Activated CD4-positive, CD25-positive, alpha-beta regulatory T cell (primary cell): Measurements from ENCODE around the gene CERS1.

ENCODE experiments used
- DNase-seq, 4 experiments: peaks; one replicate each; lab custom pipeline; 2025; lab: John Stamatoyannopoulos, UW

The CERS1 gene

DNA sequence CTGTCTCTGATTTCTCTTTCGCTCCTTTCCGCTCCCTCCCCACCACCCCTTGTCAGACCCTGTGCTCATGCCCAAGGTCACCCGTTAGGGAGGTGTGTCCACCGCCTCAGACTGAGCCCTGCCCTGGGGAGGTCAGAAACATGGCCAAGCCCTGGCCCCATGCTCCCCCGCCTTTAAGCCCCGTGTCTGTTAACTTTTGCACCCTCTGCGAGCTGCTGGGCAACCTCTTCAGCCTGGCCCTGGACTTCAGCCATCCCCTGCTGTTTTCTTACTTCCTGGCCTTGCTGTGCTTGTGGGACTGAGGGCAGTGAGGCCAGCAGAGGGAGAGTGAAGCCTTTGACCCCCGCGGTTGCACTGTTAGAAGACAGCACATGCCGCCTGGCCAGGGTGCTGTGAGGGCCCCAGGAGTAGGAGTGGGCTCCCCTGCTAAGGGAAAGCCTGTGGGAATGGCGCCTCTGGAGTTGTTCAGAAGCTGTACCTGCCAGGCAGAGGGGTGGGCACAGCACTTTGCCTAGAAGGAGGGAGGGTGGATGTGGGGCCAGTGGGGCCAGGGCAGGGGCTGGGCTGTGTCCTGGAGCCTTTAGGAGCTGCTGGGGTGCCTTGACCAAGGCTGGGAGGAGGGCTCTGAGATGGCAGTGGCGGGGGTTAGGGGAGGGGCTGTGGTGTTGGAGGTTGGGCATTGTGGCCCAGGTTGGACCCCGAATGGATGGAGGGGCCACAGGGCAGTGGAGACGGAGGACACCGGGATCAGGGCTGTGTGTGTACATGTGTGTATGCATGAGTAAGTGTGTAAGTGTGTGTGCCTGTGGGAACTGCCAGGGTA is 56.3 kb downstream of the CERS1 start:
- DNase-seq = no peak

DNA sequence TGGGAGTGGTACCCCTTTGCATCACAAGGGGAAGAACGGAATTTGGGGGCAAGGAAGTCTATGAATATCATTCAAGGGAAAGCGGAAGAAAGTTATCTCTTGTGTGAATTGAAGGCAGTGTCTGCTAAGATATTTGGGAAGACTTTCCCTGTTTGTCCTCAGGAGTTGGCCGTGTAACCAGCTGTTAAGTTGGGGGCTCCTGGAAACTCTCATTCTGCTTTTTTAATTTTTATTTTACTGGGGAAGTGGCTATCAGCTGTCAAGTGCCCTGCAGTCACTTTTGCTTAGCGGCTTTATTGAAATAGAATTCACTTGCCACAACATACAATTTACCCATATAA is 61.3 kb downstream of the CERS1 start:
- DNase-seq = no peak

DNA sequence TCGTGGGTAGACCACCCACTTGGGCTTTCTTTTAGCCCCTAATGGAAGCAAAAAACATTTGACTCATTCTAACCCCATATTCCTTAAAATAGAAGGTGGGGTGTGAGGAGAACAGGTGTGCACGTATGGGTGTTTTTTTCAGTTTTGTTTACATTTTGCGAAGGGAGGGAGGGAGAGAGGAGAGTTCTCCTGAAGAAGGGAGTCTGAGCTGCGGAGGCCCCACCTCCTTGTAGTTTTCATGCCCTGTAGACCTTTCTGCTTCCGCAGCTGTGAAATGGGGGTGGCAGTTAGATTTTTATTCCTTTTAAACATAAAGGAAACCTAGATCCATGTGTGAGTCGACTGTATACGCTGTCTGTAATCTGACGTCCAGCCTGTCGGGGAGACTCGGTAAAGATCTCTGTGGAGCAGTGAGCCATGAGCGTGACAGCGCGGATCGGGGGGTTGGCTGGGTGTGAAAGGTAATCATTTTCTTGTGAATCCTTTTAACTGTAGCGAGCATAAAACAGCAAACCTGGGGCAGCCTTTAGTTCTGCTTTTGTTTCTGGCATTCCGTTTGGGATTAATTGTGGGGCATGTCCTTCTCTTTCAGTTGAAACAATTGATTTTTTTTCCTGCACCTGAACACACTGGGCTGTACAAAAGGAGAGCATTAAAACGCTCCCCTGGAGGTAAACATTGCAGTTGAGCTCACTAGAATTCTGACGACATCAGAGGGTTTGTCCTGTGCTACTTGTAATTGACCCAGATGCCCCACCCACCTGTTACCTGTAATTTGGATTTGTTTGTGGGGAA is 61.9 kb downstream of the CERS1 start:
- DNase-seq = no peak

DNA sequence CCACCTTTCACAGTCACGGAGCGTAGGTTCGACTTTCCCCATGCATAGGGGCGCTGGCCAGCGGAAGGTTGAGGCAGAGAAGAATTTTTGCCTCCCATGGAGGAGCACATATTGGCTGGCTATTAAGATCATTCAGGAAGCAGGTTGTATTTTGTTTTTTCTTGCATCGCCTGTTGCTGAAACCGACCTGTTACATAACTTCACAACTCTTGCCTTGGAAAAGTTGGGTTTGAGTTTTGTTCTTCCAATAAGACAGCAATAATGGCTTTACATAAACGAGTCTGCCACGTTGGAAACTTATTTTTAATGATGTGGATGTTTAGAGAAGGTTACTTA is 62.8 kb downstream of the CERS1 start:
- no peak for DNase-seq

DNA sequence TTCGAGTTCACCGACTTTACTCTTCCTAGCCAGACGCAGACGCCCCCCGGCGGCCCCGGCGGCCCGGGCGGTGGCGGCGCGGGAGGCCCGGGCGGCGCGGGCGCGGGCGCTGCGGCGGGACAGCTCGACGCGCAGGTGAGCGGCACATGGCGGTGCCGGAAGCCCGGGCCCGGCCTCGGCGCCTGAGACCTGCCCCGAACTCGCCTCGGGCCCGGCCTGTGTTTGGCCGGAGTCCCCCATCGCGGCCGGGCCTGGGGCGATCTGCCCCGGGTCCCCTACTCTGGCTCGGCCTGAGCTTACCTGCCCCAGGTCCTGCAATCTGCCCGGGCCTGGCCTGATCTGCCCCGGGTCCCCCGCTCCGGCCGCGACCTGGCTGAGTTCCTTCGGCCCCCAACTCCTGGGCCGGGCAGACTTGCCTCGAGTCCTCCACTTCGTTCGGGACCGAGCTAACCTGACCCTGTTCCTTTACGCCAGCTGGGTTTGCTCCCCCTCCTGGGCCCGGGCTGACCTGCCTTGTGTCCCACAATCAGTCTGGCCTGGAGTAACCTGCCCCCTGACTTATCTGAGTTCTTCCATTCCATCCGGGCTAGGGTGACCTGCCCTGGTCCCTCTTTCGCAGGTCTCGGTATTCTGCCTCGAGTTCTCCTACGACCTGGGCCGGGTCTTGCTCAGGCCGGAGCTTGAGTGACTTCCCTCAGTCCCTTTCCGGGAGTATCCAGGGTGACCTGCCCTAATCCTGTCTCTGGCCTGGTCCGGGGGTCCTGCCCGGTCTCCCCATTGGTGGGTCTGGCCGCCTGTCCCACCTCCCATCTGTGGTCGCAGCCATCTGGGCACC is 63.4 kb downstream of the CERS1 start:
- peak in 1 of 4 experiments; percentile 46 for DNase-seq

DNA sequence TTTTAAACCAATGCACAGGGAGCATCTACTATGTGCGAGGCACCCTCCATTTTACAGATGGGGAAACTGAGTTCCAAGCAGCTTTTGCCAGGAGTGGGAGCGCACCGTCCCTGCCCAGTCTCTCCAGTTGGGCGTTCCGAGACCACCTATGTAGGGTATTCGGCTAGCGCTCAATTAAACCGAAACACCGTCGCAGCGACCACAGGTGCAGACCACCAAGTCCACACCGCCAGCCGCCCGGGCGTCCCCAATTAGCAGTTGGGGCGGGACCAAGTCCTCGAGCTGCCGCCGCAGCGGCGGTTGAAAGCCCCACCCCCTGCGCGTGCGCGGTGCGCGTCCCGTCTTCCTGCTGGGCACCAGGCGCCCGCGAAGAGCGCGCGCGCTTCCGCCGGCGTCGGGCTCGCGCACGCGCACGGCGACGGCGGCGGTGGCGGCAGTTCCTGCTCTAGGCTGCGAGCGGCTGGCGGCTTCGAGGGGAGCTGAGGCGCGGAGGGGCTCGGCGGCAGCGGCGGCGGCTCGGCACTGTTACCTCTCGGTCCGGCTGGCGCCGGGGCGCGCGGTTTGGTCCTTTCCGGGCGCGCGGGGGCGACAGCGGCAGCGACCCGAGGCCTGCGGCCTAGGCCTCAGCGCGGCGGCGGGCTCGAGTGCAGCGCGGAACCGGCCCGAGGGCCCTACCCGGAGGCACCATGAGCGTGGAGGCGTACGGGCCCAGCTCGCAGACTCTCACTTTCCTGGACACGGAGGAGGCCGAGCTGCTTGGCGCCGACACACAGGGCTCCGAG is 64.2 kb downstream of the CERS1 start, which contains the start of gene UPF1:
Gene UPF1, plus strand, starts transcription at position 436 of the 782 bp plus-strand sequence. Its CDS starts 251 bp downstream, at position 687.
- DNase-seq = peak; percentile 91 to 98 (median 94)

DNA sequence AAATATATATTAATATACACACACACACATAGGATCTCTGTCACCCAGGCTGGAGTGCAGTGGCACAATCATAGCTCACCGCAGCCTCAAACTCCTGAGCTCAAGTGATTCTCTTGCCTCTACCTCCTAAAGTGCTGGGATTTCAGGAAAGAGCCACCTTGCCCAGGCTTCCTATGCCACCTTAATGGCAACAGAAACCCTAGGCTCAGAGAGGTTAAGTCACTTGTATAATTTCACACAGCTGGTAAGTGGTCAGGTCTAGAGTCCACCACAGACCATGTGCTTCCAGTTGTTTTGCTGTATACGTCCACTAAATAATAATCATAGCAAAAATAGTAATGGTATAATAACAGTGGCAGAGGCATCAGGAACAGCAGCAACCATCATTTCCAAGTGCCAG is 65.5 kb downstream of the CERS1 start:
- no peak for DNase-seq

DNA sequence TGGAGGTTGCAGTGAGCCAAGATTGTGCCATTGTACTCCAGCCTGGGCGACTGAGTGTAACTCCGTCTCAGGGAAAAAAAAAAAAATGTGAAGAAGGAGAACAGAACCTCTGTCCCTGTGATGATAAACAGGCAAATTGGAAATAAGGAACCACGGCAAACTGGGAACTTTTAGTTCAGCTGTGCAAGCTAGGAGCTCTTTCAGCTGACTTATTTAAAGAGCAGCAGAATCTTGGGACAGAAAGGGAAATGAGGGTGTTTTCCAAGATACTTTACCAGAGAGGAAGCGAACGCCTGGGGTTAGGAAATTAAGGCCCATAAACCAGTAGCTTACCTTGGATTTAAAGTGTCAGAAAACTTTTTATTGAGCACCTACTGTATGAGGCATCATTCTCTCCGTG is 67.2 kb downstream of the CERS1 start:
- DNase-seq = no peak
